HG02642 (cell line): ENCODE results near the gene HNF4A.
"Not testable (repeated sequence)": the region's sequence is repeated elsewhere in the genome, so short reads cannot be mapped to it uniquely, and the experiment has no call there.

Experiments
- ATAC-seq: cut with Tn5 transposase; IDR thresholded peaks from one replicate; pipeline ENCODE4 v1.9.1; 2021; ENCODE audit warnings: mild to moderate bottlenecking; ENCODE audit not compliant: unreplicated experiment, poor library complexity

Gene HNF4A

DNA sequence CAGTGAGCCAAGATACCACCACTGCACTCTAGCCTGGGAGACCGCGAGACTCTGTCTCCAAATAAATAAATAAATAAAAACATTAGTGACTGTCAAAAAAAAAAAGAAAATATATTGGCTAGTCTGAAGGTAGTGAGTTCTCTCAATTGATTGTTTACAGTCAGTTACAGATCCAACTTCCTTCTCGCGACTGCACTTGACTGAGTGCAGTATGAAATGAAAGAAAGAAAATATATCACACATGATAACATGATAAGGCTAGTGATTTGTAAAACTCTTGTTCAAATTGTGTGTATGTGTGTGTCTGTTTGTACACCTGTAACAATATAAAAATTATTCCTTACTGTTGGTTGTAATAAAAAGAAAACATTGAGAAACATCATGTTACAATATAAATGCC is 10.8 kb upstream of the HNF4A start:
- no peak for ATAC-seq

DNA sequence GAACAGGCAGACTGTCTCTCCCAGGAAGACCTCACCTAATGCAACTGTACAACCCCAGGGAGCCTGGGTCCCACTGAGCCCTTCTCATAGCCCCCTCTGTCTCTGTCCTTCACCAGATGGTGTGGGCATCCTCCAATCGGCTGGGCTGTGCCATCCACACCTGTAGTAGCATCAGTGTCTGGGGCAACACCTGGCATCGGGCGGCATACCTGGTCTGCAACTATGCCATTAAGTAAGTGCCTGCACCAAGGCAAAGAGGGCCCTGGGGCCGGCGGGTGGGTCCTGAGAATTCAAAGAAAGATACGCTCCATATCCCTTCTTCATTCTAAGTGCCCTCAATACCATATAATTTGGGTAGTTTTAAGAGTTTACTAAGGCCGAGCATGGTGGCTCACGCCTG is 10.4 kb upstream of the HNF4A start:
- ATAC-seq, result no peak

DNA sequence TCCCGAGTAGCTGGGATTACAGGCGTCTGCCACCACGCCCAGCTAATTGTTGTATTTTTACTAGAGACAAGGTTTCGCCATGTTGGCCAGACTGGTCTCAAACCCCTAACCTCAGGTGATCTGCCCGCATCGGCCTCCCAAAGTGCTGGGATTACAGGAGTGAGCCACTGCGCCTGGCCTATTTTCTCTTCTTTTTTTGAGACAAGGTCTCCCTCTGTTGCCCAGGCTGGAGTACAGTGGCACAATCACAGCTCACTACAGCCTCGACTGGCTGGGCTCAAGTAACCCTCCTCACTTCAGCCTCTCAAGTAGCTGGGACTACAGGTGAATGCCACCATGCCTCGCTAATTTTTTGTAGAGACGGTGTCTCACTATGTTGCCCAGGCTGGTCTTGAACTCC is 9.6 kb upstream of the HNF4A start:
- not testable (repeated sequence) for ATAC-seq

DNA sequence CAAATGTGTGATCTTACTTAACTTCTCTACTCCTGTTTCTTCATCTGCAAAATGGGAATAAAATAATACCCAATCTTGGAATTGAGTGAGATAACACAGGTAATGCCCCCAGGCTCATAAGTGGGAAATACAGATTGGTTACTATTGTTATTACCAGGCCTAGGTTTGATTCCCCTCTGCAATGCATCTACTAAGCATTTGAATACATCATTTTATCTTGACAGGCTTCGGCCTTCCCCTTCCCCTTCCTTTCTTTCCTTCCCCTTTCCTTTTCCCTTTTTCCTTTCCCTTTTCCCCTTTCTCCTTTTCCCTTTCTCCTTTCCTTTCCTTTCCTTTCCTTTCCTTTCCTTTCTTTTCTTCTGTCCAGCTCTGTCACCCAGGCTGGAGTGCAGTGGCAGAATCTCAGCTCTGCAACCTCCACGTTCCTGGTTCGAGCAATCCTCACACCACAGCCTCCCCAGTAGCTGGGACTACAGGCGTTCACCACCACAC is 7.3 kb upstream of the HNF4A start:
- ATAC-seq, result no peak

DNA sequence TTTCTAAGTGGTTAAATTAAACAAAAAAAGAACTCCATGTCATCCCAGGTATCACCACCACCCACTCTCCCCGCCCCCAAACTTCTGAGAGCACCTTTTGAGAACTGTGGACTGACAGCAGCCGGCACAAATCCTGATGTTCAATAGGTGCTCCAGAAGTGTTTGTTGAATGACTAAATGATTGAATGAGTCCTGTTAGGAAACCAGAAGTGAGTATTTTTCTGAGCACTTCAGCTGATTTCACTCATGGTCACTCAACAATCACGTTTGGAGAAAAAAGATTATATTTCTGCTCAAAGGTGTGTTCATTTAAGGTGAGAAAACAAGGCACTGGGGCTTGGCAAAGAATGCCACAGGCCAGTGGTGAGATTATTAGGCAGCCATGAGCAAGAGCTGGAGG is 6.2 kb upstream of the HNF4A start:
- ATAC-seq, result no peak

DNA sequence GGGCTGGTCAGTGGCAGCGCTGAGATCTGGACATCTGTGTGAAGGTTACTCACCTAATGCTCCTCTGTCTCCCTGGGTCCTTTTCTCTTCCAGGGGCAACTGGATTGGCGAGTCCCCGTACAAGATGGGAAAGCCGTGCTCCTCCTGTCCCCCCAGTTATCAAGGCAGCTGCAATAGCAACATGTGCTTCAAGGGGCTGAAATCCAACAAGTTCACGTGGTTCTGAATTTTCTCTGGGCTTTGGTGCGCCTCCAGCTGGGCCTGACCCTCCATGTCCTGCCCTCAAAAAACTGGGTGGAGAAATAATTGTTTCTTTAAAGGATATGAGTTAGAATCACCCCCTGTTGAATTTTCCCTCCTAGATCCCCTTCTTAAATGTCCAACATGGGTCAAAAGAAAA is 4.9 kb upstream of the HNF4A start:
- ATAC-seq, result no peak

DNA sequence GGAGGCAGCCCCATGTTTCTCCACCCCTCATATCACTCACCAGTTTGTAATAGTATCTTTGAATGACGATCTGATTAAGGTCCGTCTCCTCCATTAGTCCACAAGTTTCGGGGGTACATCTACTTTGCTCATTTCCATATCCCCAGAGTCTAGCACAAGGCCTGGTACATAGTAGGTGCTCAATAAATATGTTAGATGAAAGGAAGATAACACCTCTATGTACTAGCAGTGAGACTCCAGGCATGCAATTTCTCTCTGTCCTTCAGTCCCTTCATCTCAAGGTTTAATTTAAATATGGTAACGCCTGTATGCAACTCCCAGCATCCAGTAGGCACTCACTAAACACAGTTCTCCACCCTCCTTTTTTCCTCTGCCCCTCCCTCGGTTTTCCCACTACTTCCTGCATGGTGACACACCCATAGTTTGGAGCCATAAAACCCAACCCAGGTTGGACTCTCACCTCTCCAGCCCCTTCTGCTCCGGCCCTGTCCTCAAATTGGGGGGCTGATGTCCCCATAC is 461 bp upstream of the HNF4A start:
- no peak for ATAC-seq

DNA sequence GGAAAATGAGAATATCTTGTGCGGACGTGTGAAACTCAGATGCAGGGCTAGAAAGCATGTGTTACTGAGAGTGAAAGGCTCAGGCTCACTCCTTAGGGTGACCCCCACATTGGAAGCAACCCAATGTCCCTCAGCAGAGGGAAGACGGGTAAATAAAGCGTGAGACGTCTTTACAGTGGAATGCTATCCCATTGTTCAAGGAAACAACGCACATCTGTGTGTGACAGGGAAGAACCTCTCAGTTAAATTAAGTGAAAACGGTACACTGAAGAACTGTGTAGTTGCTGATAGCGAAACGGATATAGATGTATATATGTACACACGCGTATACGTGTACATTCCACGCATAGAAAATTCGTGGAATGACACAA is 839 bp downstream of the HNF4A start:
- no peak for ATAC-seq

DNA sequence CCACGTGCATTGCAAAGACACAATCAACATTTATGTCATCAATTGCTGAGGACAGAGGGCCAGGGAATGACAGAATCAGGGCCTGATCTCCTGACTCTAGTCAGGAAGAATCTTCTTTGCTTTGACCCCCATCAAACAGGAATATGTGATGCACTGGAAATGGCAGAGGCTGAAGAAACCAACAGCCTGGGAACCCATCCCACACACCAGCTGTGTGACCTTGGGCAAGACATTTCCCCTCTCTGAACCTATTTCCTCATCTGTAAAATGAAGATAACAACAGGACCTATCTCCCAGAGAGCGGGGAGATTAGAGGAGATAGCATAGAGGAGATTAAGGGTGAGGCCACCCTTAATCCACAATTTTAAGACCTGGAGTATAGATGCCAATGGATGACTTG is 1.5 kb downstream of the HNF4A start:
- ATAC-seq, result no peak

DNA sequence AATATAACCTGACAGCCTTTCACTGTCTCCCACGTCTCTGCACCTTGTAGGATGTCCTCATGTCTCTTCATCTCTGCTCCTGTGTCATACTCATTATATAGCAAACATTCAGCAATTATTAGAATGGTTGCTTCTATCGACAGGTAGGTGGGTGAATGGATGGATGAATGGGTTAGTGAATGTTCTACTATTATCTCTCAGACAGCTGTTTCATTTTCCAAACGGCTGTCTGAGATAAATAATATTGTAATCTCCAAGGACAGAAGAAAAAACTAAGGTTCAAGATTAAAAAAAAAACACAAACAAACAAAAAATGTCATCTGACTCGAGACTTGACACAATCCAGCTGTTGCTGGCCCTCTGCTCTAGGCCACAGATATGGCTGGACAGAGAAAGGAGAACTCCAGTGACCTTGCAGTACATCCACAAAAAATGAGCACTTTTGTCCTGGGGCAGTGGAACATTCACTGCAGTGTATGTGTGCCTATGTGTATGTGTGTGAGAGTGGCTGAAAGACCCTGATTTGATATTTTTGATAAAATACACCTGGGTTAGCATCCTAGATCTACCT is 2.1 kb downstream of the HNF4A start:
- ATAC-seq, result no peak

DNA sequence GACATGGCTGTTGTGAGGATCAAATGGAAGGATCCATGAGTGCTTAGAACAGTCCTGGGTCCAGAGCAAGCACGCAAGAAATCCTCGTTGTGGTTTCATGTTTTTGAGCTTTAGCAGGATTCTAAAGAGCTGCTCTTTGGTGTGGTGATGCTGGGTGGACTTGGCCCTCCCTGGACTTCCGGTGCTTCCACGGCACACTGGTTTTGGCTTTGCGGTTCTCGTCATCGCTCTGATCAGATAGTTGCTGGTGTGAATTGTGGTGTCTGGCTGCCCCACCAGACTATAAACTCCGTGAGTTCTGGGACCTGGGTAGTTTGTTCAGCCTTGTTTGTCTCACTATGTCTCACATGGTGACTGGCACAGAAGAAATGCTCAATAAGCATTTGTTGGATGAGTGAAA is 3.3 kb downstream of the HNF4A start:
- no peak for ATAC-seq

DNA sequence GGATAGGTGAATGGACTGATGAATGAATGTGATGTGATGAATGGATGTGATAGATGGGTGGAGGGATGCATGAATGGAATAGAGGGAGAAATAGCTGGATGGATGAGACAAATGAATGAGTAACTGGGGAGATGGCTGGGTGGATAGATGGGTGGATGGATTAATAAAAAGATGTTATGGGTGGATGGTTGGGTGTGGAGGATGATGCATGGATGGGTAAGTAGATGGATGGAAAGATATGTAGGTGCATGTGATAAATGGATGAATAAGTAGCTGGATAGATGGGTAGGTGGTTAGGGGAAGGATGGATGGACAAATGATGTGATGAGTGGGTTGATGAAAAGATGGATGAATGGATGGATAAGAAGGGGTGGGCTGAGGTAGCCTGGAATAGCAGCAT is 4.7 kb downstream of the HNF4A start:
- no peak for ATAC-seq

DNA sequence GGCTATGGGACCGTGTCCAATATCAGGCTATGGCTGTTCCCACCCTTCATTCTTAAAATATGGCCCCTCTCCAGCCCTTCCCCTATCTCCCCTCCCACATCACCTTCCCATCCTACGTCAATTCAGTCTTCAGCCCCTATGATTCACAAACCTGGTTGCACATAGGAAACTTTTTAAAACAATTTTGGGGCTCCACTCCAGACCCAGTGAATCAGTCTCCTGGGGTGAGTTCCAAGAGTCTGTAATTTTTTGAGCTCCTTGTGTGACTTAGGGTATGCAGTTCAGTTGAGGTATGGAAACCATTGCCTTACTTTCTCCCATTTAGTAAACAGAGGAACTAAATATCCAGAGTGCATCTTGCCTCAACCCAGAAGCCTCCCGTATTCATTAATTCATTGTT is 5.5 kb downstream of the HNF4A start:
- ATAC-seq, result no peak

DNA sequence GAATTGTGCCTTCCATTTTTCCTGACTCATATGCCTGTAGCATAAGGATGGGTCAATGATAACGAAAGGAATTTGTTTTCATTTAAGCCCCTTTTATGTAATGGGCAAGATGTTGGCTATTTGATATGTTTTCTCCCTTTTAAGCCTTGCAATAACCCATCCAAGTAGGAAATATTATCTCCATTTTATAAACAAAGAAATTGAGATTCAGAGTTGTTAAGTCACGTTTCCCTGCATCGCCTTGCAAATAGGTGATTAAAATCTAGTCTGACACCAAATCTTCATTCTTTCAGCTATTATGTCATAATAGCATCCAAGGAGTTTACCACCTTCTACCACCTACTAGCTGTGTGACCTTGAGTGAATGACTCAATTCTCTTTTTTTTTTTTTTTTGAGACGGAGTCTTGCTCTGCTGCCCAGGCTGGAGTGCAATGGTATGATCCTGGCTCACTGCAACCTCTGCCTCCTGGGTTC is 7.0 kb downstream of the HNF4A start:
- ATAC-seq, result no peak

DNA sequence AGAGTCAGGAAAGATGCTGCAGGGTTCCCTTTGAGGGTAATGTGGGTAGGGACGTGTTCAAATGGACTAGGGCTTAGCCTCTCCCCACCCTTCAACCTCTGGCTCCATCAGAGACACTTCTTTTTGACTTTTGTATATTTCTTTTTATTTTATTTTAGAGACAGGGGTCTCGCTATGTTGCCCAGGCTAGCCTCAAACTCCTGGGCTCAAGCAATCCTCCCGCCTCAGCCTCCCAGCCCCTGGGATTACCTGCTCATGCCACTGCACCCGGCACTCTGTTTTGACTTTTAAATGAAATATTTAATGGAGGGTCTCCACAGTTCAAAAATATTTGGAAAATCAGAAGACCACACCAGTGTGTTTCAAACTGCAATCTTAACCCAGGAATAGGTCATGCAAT is 8.6 kb downstream of the HNF4A start:
- no peak for ATAC-seq

DNA sequence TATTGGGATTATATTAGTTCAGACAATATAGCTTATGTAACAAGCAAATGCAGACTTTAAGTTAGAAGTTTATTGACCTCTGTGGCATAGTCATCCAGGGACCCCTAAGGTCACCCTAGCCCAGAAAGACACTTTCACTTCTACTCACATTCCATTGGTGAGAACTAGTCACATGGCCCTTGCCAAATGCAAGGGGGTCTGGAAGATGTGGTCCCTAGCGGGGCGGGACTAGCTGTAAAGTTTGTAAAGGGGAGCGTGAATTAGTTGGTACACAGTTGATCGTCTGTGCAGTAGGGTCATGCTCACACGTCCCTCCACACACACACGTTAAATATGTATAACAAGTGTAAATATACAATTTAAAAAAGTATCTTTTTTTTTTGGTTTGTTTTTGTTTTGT is 9.3 kb downstream of the HNF4A start:
- ATAC-seq, result no peak

DNA sequence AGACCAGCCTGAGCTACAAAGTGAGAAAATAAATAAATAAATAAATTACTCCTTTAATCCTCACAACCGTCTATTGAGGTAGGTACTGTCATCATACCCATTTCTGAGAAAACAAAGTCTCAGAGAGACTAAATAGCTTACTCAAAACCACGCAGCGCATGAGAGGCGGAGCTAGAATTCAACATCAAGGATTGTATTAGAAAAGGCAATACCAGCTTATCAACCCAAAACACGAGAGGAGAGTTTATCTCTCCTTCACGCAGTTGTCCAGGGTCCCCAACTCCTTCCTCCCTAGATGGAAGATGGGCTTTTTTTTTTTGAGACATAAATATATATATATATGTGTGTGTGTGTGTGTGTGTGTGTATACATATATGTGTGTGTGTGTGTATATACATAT is 12.2 kb downstream of the HNF4A start:
- ATAC-seq, result no peak

DNA sequence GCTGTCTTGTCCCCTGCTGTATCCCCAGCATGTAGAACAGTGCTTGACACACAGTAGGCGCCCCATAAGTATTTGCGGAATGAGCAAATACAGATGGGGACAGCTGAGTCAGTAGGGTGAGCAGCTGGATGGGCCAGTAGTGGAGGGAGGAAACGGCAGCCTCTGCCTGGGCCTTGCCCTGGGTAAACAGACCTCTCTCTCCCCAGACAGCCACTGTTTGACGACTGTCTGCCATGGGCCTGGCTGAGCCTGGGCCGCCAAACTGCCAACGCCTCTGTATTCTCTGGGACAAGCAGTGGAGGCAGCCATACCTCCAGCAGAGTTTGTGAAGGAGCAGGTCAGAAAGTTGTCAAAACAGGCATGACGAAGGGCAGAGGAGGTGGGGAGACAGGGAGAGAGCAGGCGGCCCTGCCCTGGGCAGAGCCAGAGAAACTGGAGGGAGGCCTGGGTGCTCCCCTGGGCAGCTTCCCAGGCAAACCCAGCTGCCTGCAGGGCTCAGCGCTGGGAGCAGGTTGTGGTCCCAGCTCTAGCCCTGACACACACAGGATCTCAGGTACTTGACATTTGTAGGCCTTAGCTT is 15.2 kb downstream of the HNF4A start:
- ATAC-seq, result no peak

DNA sequence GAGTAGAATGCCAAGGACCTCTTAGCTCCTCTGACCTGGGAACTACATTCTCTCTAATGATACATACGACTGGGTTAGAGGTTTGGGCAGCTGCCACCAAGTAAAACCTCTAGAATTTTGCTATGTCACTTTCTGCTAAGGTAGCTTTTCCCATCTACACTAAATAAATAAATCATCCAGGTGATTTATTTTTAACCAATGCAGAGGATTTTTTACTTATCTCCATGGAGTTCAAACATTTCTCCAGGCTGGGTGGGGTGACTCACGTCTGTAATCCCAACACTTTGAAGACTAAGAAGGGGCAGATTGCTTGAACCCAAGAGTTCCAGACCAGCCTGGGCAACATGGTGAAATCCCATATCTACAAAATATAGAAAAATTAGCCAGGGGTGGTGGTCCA is 27.1 kb downstream of the HNF4A start:
- ATAC-seq, result no peak

DNA sequence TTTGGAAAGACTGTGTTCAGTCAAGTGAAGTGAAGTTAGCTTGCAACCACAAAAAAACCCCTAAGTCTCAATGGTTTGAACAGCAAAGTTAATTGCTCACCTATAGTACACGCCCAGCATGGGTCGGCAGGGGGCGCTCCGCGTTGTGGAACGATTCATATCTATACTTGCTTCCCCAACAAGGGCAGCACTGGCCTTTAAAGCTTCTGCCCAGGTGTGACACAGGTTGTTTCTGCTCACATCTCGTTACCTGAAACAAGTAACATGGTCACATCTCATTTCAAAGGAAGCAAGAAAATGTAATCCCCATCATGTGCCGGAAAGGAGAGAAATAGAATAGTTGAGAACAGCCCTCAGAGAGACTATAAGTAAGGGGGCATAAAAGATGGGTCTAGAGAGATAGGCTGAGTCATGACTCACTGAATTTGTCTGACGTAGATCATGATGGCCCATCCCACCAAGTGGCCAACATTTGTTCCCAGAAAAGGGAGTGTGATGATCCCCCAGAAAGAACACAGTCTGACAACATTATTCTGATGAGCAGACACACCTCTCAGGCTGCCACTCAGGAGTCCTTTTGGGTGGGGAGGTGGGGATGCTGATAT is 29.0 kb downstream of the HNF4A start:
- no peak for ATAC-seq

DNA sequence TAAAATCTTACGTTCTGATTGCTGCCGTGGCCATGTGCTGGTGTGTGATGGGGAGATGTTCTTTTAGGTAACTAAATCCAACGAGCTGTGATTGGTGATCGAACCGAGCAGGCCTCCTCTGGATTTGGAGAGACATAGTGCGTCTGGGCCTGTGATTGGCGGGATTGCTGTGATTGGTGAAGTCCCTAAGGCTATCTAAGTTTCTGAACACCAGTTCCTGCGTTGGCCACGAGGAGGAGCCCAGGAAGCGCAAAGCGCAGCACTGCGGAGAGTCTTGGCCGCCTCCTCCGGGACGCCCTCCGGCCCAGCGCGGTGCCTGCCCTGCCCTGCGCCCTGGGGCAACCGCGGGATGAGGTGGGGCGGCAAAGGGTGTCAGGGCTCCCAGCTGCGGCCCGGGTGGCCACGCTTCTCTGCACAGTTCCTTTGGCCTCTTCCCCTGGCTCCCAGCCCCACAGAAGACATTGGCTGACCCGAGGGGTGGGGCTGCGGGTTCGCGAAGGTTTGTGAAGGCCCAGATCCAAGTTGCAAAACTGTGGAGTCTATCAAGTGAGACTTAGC is 33.0 kb downstream of the HNF4A start:
- ATAC-seq, result no peak

DNA sequence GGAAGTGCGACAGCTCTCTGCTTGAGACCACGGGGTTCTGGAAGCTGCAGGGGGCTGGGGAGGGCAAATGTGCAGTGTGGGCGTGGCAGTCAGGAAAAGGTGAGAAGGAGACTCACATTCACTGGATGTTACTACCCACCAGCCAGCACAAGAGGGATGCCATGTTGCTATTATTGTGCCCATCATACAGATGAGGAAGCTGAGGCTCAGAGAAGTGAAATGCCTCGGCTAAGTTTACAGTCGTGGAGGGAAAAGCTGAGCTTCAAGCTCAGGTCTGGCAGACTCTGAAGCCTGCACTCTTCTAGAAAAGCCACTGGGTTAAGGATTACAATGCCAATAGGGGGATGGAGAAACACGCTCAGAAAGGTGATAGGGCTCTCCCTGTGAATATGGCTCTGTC is 34.4 kb downstream of the HNF4A start:
- ATAC-seq, result no peak
